ENCODE results near the gene RFNG. TPM values are rescaled to one million over a fixed set of nuclear protein-coding genes. Genes with fewer than 3 reads are reported as not detected.

The RFNG gene
- total and polyA plus RNA-seq, 2 of the 13 experiments (the other 11 are each of a cell fraction or from before 2014, with no cell fraction given): 61.4 to 64.0 TPM

GRCh38 chr17:82022981-82023446 is 28.6 kb downstream of the RFNG start, which contains the start of gene LRRC45 (continued):
- peak; percentile 62 for TF ChIP-seq NR2C2 (CRISPR knock-in tag; IDR thresholded peaks at IDR 0.05; ENCODE audit: borderline replicate concordance)
- TF ChIP-seq REPIN1 (CRISPR knock-in tag; IDR thresholded peaks at IDR 0.05; ENCODE audit: borderline replicate concordance, low read depth): no peak
- TF ChIP-seq MLX (CRISPR knock-in tag; IDR thresholded peaks at IDR 0.05): no peak
- no peak for TF ChIP-seq RAD21 (CRISPR knock-in tag; IDR thresholded peaks at IDR 0.05)
- no peak for TF ChIP-seq GABPA (IDR thresholded peaks at IDR 0.05; ENCODE audit: low read depth, low read length)
- peak; percentile 56; the same call in 1 of the 2 replicates for TF ChIP-seq GABPA (CRISPR knock-in tag; IDR thresholded peaks at IDR 0.05; ENCODE audit: low read depth)
- no peak for TF ChIP-seq RCOR2 (CRISPR knock-in tag; IDR thresholded peaks at IDR 0.05)
- no peak for TF ChIP-seq ZNF530 (CRISPR knock-in tag; IDR thresholded peaks at IDR 0.05; ENCODE audit: low read depth)
- TF ChIP-seq IKZF4 (CRISPR knock-in tag; IDR thresholded peaks at IDR 0.05; ENCODE audit: borderline replicate concordance, low read depth, not compliant biosample characterization): peak; percentile 18
- TF ChIP-seq RBM22 (optimal IDR thresholded peaks at IDR 0.05; ENCODE audit: low read length): no peak
- no peak for TF ChIP-seq SRSF1 (optimal IDR thresholded peaks at IDR 0.05; ENCODE audit: low read depth, low read length)
- 0 out of 2 replicates have a peak, but pooled peaks have one; percentile 28 for TF ChIP-seq CREBL2 (CRISPR knock-in tag; IDR thresholded peaks at IDR 0.05; ENCODE audit: borderline replicate concordance)
- TF ChIP-seq E2F5 (CRISPR knock-in tag; conservative IDR thresholded peaks at IDR 0.05): peak; percentile 51; the same call in 1 of the 2 replicates
- TF ChIP-seq ZNF3 (CRISPR knock-in tag; IDR thresholded peaks at IDR 0.05): no peak
- TF ChIP-seq BCLAF1 (IDR thresholded peaks at IDR 0.05): no peak
- no peak for TF ChIP-seq SCMH1 (CRISPR knock-in tag; IDR thresholded peaks at IDR 0.05; ENCODE audit: borderline replicate concordance)
- TF ChIP-seq CEBPB (IDR thresholded peaks at IDR 0.05; ENCODE audit: borderline replicate concordance, low read depth, low read length): no peak
- peak; percentile 67; the same call in 1 of the 2 replicates for TF ChIP-seq MNT (IDR thresholded peaks at IDR 0.05)
- 0 out of 2 replicates have a peak, but pooled peaks have one; percentile 19 for TF ChIP-seq ZNF256 (CRISPR knock-in tag; conservative IDR thresholded peaks at IDR 0.05)
- no peak for TF ChIP-seq ZBTB8A (CRISPR knock-in tag; IDR thresholded peaks at IDR 0.05; ENCODE audit: borderline replicate concordance, low read depth)
- TF ChIP-seq ETV6 (CRISPR knock-in tag; conservative IDR thresholded peaks at IDR 0.05): no peak
